ENCODE results near the gene RIPK4. TPM values are rescaled to one million over a fixed set of nuclear protein-coding genes. Genes with fewer than 3 reads are reported as not detected.

Gene RIPK4
- total RNA-seq, 1 experiment from 2014 or later: 20.1 TPM

- TF ChIP-seq ZNF532 (CRISPR knock-in tag; IDR thresholded peaks at IDR 0.05; ENCODE audit: borderline replicate concordance) (no peak), ESRRA (CRISPR knock-in tag; IDR thresholded peaks at IDR 0.05; ENCODE audit: borderline replicate concordance) (no peak), AR (CRISPR knock-in tag; IDR thresholded peaks at IDR 0.05) (no peak)
- ATAC-seq (no peak), DNase-seq (ENCODE audit: low spot score) (no peak)
- CTCF ChIA-PET: no interaction called here
- peaks cover 25% of the 10 kb centered on the region for H3K4me1 Mint-ChIP-seq
- no peak overlapping the region for H3K4me3 Mint-ChIP-seq
- peaks cover 3% of the 10 kb centered on the region; the same call in 1 of the 2 replicates for H3K27me3 Mint-ChIP-seq (ENCODE audit: low read depth)
- H3K27ac Mint-ChIP-seq: no peak overlapping the region
- no peaks in the 10 kb centered on the region for H3K9me3 Mint-ChIP-seq
- no peaks in the 10 kb centered on the region for H3K36me3 Mint-ChIP-seq
- POLR2A ChIA-PET: no interaction called here
These were observed 14.2 kb upstream of the RIPK4 start for GRCh38 chr21:41781050-41781410.

GRCh38 chr21:41780337-41781049 is 13.6 kb upstream of the RIPK4 start:
- H3K36me3 Mint-ChIP-seq: no peaks in the 10 kb centered on the region
- H3K27ac Mint-ChIP-seq: no peak overlapping the region
- peaks cover 8% of the 10 kb centered on the region for H3K27me3 Mint-ChIP-seq (ENCODE audit: low read depth)
- no peak overlapping the region for H3K4me3 Mint-ChIP-seq
- CTCF ChIA-PET: no interaction called here
- peaks cover 25% of the 10 kb centered on the region for H3K4me1 Mint-ChIP-seq
- H3K9me3 Mint-ChIP-seq: no peaks in the 10 kb centered on the region
- ATAC-seq: no peak
- DNase-seq (ENCODE audit: low spot score): no peak
- POLR2A ChIA-PET: no interaction called here
- TF ChIP-seq TP53 (CRISPR knock-in tag; IDR thresholded peaks at IDR 0.05) (no peak), ZNF138 (CRISPR knock-in tag; conservative IDR thresholded peaks at IDR 0.05) (no peak), ARID4B (CRISPR knock-in tag; IDR thresholded peaks at IDR 0.05; ENCODE audit: borderline replicate concordance) (no peak), ZNF512 (CRISPR knock-in tag; IDR thresholded peaks at IDR 0.05; ENCODE audit: borderline replicate concordance) (no peak), ZBTB43 (CRISPR knock-in tag; IDR thresholded peaks at IDR 0.05) (no peak), OVOL2 (CRISPR knock-in tag; IDR thresholded peaks at IDR 0.05; ENCODE audit: borderline replicate concordance) (no peak), E2F1 (CRISPR knock-in tag; IDR thresholded peaks at IDR 0.05) (no peak), AFF4 (CRISPR knock-in tag; IDR thresholded peaks at IDR 0.05; ENCODE audit: borderline replicate concordance) (no peak), ZNF232 (CRISPR knock-in tag; IDR thresholded peaks at IDR 0.05) (no peak), ZNF121 (CRISPR knock-in tag; IDR thresholded peaks at IDR 0.05) (no peak), RORB (CRISPR knock-in tag; IDR thresholded peaks at IDR 0.05) (no peak)
